HG02798 (cell line): Measurements from ENCODE around the gene ATP6V1D.
"Not testable (repeated sequence)": the region's sequence is repeated elsewhere in the genome, so short reads cannot be mapped to it uniquely, and the experiment has no call there.

ENCODE experiments used
- ATAC-seq: cut with Tn5 transposase; IDR thresholded peaks from one replicate; pipeline ENCODE4 v1.9.1; 2021; ENCODE audit warnings: mild to moderate bottlenecking; ENCODE audit not compliant: unreplicated experiment, poor library complexity

The ATP6V1D gene

DNA sequence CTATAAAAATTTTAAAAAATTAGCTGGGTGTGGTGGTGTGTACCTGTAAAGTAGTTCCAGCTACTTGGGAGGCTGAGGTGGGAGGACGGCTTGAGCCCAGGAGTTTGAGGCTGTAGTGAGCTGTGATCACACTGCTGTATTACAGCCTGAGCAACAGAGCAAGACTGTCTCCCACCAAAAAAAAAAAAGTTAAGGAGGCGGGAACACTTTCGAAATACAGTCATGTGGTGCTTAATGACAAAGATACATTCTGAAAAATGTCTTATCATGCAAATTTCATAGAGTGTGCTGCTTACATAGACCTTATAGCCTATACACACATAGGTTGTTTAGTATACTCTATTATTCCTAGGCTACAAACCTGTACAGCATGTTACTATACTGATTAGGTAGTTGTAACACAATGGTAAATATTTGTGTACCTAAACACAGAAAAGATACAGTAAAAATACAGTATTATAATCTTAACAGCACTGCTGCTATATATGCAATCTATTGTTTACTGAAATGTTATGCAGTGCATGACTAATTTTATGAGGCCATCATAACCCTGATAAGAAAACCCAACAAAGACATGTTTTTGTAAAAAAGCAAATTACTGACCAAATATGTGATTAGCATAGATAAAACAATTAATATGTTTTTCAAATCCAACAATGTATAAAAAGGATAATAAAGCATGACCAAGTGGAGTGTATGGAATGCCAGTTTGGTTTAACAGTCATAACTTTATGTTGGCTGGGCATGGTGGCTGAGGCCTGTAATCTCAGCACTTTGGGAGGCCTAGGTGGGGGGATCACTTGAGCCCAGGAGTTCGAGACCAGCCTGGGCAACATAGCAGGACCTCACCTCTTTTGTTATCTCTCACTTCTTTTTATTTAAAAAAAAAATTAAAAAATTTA lies 11.9 kb upstream of the ATP6V1D start:
- no peak for ATAC-seq

DNA sequence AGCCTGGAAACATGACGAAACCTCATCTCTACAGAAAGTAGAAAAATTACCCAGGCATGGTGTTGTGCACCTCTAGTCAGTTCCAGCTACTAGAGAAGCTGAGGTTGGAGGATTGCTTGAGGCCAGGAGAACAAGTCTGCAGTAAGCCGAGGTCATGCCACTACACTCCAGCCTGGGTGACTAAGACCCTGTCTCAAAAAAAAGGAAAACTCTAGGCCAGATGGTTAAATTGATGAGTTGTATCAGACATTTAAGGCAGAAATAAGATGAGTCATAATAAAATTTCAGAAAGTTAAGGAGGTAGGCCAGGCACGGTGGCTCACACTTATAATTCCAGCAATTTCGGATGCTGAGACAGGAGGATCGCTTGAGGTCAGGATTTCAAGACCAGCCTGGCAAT lies 11.2 kb upstream of the ATP6V1D start:
- ATAC-seq, result no peak

DNA sequence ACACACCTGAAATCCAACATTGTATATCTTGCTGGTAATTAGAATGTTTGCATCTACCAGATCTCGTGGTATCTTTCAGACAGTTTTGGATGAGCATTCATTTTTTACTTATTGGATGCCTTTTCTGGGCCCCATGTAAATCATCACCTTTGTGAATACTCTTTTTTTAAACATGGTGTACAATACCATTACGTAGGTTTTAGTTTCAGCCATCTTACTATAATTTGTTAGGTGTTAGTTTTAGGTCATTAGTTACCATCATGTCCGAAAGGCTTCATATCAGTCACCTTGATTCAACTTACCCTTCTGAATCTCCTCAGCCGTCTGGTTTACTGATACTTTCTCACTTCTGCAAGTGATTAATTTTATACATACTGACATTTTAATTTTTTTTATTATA lies 5.9 kb upstream of the ATP6V1D start:
- ATAC-seq, result no peak

DNA sequence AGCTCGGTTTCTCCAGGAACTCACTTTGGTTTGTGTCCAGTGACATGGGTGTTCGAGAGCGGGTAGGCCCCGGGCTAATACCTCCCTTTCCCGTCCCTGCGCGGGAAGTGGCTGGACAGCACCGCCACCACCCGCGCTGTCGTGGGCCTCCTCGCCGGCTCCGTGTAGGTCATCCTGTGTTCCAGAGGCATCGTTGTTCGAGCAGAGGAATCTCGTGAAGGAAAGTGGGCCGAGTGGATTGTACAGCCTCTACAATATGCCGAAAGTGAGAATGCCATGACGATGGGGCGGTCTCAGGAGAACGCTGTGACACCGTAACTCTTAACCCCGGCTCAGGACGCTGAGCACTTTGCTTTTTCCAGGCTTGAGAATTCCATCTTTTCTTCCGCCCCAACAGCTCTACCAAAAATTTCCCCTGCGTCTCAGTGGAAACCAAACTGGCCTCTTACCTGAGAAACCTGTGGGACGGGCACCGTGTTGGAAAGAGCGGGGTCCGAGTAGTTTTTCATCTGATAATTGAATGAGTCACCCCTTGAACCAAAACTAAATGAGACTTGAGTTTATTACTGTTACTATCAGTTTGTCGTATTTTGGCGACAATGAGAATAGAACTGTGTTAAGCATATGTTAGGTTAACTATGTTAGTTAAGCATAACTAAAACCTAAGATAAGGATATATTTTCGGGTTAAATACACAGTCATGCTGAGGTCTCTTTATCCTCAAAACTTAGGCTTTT lies 1.0 kb upstream of the ATP6V1D start:
- peak; percentile 30 for ATAC-seq

DNA sequence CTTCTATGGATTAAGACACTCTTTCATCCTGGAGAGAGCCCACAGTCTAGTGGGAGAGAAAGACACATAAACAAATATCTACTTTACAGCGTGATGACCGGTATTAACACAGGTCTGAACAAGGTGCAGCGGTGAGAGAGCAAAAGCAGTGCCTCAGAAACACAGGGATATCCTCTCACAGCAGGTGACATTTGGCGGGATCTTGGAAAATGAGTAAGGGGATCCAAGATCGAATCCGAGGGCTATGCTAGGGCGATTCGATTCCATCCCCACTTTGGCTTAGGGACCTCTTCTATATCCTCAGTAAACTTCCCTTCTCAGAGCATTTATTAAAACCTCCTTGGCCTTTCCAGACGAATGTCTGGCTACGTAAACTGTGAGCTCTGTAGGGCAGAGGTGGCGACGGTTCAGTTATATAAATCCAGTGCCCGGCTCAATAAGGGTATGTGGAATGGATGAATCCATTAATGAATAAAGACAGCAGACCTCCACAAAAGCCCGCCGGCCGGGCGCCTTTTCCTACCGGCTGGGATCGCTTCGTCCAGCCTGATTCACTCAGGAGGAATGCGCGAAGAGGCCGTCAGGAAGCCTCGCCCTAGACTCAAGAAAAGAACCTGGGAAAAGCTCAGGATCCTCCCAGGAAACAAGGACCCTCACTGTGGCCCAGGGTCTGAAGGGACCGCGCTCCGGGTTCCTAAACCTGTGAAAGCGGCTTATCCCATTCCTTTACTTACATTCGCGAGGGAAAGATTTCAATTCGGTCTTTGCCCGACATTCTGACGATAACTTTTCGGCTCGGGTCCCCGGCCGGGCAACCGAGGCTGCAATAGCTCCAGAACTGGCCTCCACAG lies 455 bp downstream of the ATP6V1D start:
- ATAC-seq, result no peak

DNA sequence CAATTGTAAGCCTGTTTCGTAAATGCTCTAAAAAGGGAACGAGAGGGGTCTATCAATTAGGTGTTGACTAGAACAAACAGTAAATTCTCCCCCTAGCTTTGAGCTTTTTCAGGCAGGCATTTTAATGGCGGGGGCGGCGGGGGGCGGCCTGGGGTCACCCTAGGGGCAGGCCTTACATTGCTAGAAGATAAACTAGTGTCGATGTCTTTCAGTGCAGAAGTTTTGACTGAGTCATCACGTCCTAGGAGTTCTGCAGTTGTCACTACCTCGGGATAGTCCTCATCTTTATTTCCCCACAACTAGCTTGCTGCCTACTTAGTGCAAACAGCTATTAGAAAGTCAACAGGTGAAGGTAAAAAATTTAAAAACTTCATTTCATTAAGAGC lies 1.6 kb downstream of the ATP6V1D start:
- ATAC-seq, result no peak

DNA sequence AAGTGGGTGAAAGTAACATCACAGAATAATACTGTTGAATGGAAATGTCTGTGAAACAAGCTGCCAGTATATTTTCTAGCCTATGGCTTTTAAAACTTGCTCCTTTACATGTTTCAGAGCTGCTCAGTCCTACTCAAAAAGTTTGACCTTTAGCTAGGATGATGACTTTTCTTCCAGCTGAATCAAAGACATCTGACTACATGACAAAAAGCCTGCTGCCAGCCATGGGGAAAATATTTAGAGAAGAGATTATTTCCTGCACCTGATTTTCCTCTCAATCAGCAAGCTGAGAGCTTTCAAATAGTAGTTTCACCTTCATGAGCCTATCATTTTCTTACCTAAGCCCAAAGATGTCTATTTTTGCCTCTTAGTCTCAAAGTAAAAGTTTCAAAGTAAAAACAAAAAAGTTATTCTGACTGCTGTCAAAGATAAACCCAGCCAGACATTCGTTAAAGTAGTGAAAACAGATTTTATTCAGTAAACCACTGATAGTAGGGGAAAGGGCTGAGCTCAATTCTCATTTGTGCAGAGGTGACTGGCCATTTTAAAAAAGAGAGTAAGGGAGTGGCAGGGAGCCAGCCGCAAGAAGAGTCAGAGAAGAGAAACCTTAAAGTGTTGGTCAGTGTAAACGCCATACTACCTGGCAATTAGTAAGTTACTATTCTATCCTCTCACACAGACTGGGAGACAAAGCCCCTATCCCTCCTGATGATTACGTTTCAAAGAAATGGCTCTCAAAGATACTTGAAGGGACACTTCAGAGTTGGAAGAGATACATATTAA lies 2.2 kb downstream of the ATP6V1D start:
- ATAC-seq, result no peak

DNA sequence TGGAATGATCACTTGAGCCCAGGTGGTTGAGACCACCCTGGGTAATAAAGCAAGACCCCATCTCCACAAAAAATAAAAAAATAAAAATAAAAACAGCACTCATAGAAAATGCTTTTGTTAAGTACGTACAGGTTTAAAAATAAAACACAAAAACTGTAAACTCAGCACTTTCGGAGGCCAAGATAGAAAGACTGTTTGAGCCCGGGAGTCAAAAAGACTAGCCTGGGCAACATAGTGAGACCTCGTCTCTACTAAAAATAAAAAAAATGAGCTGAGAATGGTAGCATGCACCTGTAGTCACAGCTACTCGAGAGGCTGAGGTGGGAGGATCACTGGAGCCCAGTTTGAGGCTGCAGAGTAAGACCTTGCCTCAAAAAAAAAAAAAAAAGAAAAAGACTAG lies 7.5 kb downstream of the ATP6V1D start:
- no peak for ATAC-seq

DNA sequence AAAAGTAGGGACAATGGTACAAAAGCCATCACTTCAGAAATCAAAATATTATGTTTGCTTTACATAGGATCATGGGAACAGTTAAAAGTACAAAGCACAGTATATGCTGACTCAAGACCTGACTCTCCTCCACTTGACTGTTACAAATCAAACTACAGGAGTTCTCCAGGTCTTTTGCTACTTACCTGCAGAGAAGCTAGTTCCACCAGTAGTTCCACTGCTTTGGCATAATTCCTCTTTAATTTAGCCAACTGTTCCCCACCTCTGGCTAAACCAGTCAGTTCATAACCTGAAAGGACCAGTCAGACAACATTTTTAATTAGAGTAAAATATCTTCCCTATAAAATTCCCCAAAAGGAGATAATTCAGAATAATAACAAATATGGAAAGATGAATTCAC lies 14.0 kb downstream of the ATP6V1D start:
- no peak for ATAC-seq

DNA sequence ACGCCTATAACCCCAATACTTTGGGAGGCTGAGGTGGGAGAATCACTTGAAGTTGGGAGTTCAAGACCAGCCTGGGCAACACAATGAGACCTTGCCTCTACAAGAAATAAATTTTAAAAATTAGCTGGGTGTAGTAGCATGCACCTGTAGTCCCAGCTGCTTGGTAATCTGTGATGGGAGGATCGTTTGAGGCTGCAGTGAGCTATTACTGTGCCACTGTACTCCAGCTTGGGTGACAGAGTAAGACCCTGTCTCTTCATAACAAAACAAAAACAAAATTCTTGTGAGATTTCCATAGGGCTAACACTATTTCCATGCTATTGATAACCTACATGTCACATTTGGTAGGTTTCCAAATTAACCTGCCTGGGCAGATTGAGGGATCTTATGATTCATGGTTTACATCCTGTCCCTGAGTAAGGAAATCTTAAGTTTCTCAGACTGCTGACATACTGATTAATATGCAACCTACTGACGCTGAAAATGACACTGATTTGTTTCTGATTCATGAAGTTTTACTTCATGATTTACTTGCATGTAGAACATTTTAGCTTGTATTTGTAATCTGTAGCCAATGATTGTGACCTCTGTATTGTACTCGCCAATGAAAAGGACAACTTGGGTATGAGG lies 15.9 kb downstream of the ATP6V1D start:
- ATAC-seq, result no peak

DNA sequence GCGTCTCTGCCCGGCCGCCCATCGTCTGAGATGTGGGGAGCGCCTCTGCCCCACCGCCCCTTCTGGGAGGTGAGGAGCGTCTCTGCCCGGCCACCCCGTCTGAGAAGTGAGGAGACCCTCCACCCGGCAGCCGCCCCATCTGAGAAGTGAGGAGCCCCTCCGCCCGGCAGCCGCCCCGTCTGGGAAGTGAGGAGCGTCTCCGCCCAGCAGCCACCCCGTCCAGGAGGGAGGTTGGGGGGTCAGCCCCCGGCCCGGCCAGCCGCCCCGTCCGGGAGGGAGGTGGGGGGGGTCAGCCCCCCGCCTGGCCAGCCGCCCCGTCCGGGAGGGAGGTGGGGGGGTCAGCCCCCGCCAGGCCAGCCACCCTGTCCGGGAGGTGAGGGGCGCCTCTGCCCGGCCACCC lies 18.4 kb downstream of the ATP6V1D start:
- not testable (repeated sequence) for ATAC-seq

DNA sequence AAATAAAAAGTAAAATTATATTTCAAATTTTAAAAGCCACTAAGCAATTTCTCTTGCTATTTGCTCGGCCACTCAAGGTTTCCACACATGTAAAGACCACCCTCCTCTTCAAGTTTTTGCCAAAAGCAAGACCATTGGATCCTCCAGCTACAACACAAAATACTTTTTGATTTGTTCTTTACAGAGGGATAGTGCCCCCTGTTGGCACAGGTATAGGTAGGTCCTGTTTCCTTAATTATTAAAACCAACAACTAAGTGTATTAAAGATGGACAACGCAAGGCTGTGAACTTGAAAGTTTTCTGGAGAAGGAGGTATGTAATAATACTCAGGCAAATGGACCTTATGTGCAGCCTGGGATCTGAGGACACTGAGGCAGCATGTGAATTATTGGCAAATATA lies 23.8 kb downstream of the ATP6V1D start:
- ATAC-seq, result no peak

DNA sequence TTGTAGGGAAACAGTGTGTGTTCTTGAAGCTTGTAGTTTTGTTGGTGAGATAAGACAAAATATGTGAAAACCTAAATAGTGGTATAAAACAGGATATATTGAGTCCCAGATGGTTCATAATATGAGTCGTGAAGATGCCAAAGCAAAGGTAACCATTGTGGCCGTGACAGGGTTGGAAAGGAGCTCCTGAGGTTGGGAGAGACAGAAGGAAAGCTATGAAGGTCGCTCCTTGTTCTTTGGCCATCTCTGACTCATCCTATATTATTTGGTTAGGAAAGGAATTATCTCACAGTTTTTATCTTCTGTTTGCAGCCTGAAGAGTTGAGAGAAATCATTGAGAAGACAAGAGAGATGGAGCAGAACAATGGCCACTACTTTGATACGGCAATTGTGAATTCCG lies 27.1 kb downstream of the ATP6V1D start:
- ATAC-seq, result no peak

DNA sequence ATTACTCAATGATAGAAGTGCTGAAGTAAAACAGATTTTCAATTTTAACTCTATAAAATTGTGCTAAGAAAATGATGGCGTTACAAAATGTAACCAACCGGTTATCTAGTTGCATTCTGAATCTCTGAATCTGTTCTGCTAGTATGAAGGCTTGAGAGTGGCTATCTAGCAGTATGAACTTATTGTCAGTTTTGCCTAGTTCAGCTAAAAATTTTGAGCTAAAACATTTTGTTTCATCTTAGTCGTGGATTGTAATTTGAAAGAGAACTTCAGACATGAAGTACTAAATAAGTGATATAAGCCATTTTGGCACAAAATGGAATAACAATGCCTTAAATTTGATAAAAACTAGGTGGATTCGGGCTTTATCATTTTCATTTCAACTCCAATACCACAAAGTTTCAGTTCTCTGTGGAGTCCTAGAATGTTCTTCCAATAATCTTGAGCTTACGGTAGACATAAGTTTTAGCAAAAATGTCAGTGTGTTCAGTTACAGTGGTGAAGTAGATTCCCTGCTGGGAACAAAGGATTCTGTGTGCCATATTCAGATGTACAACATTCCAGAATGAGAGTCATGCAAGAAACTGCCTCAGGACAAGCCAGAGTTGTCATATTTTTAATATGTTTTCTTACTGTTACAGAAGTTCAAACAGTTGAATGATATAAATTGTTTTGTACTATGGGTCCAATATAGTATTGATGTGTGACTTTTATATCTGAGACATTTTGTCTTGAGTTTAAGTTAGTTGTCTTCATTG lies 28.1 kb downstream of the ATP6V1D start:
- no peak for ATAC-seq

DNA sequence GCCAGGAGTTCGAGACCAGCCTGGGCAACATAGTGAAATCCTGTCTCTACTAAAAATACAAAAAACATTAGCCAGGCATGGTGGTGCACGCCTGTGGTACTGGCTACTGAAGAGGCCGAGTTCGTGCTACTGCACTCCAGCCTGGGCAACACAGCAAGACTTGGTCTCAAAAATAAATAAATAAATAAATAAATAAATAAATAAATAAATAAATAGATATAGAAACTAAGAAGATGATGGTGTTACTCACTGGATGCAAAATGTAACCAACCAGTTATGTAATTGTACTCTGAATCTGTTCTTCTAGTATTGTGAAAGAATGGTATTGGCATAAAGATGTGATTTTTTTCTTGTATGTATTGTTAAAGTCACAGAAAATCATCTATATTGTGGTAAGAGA lies 29.9 kb downstream of the ATP6V1D start:
- not testable (repeated sequence) for ATAC-seq

DNA sequence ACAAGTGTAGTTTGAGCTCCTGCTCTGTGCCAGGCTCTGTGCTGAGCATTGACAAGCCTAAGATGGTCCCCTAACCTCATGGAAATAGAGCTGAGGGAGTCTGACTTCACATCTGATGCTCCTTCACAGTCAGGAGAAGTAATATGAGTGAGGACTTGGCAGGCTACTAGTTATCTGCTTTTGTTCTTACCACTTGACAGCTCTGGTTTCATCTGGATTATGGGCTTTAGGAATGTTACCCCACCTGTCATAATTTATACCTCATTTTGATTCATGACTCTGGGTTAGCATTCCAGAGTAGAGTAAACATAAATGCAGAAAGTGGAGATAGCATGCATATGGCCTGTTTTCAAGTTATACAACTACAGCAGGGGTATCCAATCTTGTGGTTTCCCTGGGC lies 40.5 kb downstream of the ATP6V1D start:
- no peak for ATAC-seq

DNA sequence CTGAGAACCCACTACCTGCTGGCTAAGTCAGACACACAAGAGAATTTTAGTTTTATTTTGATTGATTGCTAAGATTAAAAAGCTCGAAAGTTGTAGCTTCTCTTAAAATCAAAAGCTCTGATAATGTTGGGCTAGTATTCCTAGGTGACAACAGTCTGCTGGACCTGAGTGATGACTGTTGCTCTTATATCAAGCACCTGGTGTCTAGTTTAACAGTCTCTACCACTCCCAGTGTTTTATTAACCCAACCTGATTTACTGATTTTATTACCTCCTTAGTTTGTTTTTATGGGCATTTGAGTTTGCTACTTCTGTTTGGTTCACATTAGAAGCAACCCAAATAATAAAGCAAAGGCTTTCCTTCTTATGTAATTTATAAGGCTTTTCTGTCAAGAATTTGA lies 41.8 kb downstream of the ATP6V1D start:
- no peak for ATAC-seq

DNA sequence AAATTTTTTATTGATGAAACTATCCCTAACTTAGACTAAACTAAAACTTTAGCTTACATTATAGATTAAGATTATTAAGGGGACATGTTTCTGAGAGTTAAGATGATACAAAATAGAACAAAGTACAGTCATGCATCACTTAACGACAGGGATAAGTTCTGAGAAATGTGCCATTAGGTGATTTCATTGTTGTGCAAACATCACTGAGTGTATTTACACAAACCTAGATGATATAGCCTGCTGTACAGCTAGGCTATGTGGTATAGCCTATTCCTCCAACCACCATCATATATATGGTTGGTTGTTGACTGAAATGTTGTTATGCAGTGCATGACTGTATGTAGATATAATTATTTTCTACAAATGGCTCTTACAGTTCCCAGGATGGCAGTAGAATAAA lies 46.5 kb downstream of the ATP6V1D start:
- no peak for ATAC-seq

DNA sequence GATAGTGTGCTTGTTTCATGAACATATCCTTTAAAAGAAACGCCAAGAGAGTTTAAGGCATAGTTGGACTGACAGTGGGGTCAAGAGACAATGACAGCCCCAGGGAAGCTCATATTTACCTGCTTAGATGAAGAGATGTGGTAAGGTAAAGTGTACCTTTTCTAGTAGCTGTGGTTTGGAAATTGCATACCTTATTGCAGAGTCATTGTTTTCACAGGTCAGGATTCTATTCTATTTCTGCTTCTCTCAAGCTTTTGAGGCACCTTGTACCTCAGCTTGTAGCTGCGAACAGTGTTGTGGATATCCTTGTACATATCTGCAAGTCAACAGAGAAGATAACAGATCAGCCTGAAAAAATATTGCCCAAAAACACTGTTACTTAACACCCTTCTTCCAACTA lies 47.7 kb downstream of the ATP6V1D start:
- no peak for ATAC-seq
